ENCODE data around the gene MAGI1. TPM values are rescaled to one million over a fixed set of nuclear protein-coding genes. Genes with fewer than 3 reads are reported as not detected.

Gene MAGI1
- total RNA-seq, 1 donor from 2014 or later = 30.5 TPM

DNA sequence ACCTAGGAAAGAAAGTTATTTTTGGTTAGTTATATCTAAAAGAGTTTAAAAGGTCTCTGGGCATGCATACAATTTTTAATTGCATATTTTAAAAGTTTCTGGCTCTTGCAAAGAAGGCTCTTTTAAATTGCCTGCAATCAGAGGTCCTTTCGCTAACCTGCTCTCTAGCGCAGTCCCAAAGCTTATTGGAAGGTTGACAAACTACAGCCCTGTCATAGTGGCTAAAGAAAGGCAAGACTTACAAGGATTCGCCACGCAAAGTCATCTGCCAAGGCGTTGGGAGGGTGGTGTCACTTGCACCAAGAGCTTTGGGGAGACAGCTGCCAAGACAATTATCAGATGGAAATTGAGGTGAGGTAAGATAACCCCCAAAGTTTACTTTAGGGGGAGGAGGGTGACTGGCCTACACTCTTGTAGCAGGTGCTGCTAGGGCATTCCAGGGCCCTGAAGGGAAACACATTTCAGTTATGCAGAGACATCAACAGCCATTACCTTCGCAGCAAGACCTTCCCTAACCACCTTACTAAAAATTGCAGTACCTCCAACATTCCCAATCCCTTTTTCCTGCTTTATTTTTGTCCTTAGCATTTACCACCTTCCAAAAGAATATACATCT, 606.2 kb downstream of the MAGI1 start:
- DNase-seq (ENCODE audit: low read depth) = no peak

DNA sequence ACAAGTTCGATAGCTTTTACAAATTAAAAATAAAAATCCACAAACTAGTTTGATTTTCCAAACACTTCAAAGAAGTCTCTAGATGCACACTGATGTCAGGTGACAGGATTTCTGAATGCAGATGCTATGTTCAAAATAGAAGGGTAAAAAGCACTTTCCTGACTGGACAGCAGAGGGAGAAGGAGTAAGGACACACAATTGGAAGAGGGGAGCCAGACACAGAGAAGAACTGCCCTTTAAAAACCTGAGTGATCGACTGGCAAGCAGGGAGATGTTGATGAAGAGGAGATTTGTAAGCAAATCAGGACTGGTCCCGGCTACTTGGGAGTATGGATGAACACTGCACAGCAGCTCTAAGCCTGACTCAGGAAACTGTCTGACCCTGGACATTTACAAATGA, 612.8 kb downstream of the MAGI1 start:
- no peak for DNase-seq (ENCODE audit: low read depth)

- no peak for DNase-seq (ENCODE audit: low read depth)
These were observed 616.6 kb downstream of the MAGI1 start for GRCh38 chr3:65422154-65422553.

- no peak for DNase-seq (ENCODE audit: low read depth)
These were observed 619.5 kb downstream of the MAGI1 start for GRCh38 chr3:65419233-65419632.

GRCh38 chr3:65413891-65414290, 624.8 kb downstream of the MAGI1 start:
- DNase-seq (ENCODE audit: low read depth) = no peak

- DNase-seq (ENCODE audit: low read depth) = peak; percentile 83
These were observed 626.1 kb downstream of the MAGI1 start for GRCh38 chr3:65412588-65412987.

DNA sequence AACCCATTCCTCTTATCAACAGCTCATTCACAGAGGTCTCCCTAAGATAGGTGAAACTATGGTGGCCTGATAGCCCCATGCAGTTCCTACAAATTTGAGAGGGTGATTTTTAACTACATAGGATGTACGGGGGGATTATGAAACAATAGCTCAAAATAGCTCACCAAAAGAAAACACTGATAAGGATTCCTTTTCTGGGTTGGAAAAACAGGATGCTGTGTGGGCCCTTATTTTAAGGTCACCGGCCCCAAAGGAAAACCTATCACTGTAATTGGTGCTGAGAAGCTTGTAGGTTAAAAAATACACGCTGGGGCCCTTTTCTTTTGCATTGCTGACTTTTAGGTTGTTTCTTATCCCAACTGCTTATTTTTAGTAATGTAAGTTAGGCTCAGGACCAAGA, 627.4 kb downstream of the MAGI1 start:
- no peak for DNase-seq (ENCODE audit: low read depth)

- no peak for DNase-seq (ENCODE audit: low read depth)
These were observed 629.5 kb downstream of the MAGI1 start for GRCh38 chr3:65409176-65409569.

GRCh38 chr3:65408531-65409175, 630.1 kb downstream of the MAGI1 start:
- no peak for DNase-seq (ENCODE audit: low read depth)

GRCh38 chr3:65406470-65406869, 632.2 kb downstream of the MAGI1 start:
- DNase-seq (ENCODE audit: low read depth) = peak; percentile 70

DNA sequence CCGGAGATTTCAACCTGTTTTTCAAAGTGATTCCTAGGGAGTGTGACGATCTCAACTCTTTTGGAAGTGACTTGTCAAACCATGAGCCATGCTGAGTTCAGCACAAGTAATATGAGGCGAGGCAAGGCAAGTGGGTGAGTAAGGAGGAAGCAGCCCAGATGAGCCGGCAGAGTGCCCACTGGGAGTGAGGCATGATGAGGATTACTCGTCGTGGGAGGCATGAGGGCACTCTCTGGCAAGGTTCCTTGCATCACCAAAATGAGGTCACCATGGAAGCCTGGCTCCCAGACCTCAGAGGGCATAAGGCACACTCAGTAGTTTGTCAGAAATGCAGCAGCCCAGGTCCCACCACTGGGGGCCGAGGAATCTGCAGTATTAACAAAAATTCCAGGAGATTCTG, 636.1 kb downstream of the MAGI1 start:
- peak; percentile 90 for DNase-seq (ENCODE audit: low read depth)

DNA sequence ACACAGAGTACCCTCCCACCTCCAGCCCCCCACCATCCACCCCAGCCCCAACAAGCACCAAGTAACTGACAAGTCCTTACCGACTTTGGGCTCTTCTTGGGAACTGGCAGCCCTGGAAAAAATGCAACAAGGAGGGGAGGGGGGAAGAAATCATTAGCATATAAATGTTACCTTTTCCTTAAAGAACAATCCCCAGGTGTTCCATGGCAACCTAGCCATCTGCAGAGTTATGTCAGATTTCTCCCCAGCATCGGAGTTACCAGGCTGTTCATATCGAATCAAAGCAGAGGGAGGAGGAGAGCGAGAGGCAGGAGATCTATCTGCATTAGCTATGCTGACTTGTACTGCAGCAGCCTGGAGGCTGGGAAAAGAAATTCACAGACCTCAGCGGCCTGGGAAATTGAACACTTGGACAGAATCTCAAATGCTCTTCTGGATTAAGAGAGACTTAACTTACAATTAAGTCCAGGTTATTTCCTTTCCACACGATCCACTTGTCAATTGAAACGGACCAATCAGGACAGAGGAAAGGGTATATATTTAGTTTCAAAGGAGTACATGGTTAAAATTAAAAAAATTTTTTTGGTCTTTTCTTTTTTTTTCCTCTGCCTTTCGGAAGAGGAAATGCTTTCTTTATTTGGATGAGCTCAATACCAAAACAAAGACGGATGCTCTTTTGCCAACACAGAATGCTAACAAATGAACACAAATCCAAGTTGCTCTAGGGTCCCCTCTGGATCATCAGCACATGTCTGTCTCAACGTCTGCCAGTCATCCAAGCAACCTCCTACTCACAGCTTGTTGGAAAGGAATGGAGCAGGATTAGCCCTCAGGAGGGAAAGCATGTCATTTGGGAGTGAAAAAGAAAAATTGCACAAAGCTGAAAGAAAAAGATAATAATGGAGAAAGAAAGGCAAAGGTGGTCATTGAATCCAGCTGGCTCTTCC, 637.1 kb downstream of the MAGI1 start:
- DNase-seq (ENCODE audit: low read depth) = no peak

DNA sequence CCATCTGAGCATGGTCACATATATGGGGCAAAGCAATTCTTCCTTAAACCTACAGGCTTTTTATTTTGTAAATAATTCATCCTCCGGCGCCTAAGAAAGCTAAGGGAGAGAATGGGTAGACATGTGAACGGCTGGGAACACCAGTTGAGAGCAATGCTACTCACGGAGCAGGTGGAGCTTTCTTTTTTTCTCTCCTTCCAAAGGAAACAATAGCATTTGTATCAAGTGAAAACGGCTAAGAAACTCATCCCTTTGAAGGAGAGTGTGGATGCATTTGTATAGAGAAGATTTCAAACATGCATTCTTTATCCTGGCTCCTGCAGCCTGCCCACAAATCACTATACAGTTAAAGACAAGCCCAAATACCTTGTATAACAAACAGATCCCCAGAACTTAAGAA, 637.8 kb downstream of the MAGI1 start:
- no peak for DNase-seq (ENCODE audit: low read depth)

DNA sequence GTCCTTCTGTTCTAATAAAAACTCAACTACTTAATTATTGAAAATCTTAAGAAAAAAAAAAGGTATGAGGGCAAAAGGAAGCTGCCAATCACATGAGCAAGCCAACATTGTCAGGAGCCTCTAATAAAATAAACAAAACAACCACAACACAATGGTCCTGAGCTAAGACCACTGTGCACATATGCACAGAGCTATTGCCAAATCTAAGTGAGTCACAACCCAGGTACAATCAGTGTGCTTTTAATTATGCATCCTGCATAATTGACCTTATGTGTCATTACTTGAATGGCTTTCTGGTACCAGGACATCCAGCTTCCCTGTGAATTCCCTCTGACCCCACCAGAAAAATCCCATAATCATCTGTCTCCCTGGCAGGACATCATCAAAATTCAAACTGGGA, 639.8 kb downstream of the MAGI1 start:
- DNase-seq (ENCODE audit: low read depth) = peak; percentile 95

DNA sequence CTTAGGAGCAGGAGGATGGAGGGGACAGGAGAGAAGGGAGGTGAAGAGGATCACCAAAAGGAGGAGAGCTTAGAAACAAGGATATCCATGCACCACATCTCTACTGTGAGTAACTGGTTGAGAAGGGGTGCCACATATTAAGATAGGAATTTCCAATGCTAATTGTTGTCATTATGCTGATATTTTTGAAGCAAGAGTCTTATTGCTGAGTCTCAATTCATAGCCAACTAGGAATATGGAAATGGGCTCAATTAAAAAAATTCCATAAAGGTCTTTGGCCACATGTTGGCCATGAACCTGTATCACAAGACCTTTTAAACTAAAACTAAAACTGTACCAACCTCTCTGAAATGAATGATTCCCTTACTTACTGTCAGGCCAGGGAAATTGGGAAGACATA, 642.6 kb downstream of the MAGI1 start:
- no peak for DNase-seq (ENCODE audit: low read depth)

DNA sequence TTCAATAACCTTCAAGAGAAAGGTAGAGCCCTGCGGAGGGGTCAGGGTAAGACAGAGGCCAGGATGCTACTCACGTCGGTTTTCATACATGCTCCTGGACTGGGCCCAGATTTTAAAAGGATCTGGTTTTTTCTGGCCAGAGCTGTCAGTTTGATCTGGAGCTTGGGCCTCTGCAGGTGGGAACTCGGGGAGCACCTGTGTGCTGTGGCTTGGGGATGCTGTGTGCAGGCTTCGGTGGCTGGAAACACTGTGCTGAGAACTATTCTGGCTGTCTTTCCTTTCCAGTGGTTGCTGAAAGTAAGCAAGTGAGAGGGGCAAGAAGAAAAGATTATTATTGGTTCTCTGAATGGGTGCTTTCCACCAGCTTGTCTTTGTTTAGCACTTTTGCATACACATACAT, 647.6 kb downstream of the MAGI1 start:
- no peak for DNase-seq (ENCODE audit: low read depth)

DNA sequence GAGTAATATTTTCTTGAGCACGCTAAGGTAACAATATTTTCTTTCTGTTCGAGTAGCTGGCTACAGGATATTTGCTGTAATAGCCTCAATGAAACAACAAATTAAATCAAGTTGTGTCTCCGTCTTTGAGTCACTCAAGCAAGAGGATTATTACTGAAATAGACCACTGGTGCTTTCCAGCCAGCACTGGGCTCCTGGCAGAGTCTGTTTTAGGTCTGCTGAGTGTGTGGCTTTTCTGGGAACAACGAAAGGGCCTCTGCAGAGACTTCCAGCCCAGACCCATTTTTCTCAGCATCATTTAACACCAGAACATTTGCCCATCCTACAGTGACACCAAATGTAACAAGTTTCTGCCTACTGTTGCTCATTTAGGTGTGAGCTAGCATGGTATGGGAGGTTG, 652.9 kb downstream of the MAGI1 start:
- no peak for DNase-seq (ENCODE audit: low read depth)

- DNase-seq (ENCODE audit: low read depth) = no peak
These were observed 657.2 kb downstream of the MAGI1 start for GRCh38 chr3:65381496-65382010.

DNA sequence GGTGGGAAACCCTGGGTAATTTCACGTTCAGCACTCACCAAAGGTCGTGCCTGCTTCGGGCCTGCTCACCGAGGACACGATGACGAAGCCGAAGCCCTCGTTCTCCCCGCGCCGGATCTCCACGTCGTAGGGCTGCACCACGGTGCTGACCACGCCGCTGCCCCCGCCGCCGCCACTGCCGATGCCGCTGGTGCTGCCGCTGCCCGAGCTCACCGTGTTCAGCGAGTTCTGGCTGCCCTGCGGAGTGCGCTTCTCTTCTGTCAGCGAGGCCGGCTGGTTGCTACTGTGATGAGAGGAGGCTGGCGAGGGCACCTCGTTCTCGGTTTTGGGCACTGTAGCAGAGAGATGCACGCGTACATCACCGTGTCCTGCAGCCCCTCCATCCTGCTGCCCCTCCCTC, 659.5 kb downstream of the MAGI1 start:
- no peak for DNase-seq (ENCODE audit: low read depth)

DNA sequence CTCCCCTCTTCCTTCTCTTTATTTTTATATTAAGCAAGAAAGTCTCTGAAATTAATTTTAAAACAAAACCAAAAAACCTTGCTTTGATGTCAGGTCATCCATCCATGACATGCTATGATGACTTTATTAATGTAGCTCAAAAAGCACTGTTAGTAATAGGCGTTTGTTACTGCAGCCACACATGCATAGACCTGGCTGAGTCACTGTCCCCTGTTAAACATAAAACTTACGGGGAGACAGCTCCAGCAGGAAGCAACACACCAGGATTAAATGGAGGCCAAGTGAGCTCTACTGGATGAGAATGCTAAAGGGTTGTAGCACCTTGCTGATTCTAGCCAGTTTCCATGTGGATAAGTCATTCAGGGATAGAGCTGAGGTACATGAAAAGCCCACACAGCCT, 661.1 kb downstream of the MAGI1 start:
- DNase-seq (ENCODE audit: low read depth) = peak; percentile 19

GRCh38 chr3:65376426-65376825, 662.3 kb downstream of the MAGI1 start:
- peak; percentile 80 for DNase-seq (ENCODE audit: low read depth)

DNA sequence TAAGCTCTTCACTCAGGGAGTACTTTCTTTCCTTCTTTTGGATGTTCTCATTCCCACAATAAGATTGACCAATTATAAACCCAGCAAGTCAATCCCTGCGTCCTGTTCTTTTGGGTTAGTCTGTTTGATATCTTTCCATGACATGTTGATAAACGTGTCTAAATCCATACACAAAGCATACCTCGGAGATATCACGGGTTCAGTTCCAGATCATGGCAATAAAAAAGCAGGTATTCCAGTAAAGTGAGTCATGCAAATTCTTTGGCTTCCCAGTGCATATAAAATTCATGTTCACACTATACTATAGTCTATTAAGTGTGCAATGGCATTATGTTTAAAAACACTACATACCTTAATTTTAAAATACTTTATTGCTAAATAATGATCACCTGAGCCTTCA, 667.7 kb downstream of the MAGI1 start:
- DNase-seq (ENCODE audit: low read depth) = no peak

GRCh38 chr3:65368866-65369265, 669.9 kb downstream of the MAGI1 start:
- DNase-seq (ENCODE audit: low read depth) = no peak
